ENCODE data around the gene GRHPR.

DNA sequence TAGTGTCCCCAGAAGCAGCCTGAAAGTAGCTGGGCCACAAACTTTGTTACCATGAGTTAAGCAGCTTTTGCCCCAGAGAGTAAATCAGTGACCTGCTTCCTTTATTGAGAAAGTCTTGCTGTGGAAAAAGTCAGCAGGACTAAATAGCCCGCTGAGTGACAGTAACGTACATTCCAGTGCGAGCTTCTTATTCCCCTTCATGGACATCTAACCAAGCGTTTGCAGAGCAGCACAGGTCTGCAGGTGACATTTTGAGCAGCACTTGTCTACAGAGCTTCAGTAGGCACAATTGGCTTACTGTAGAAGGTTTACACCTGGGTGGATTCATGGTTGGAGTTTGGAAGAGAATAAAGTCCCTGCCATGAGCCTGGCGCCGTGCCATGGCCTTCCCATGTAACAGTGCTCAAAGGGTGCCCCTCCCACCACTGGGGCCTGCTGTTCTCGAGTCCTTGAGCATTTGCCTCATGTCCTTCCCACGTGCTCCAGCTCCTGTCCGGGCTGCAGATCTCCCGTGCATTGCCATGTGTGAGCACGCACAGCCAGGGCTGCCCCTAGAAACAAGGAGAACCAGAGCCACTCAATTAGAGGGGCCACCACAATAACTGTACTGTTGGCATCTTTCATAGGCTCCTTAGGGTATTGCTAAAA lies 41.3 kb upstream of the GRHPR start:
- TF ChIP-seq CTCF (conservative IDR thresholded peaks at IDR 0.05 in 1 of 2, IDR thresholded peaks at IDR 0.05 in 1 of 2; ENCODE audit: extremely low read depth in 1 of 2, insufficient read depth in 1 of 2, low read depth in 1 of 2, low read length in 2 of 2) (no peak), EZH2 (IDR thresholded peaks at IDR 0.05; ENCODE audit: borderline replicate concordance, low read length) (no peak)
